HFF-Myc (cell line): ENCODE data around the gene NABP1.
A peak's percentile ranks its signal among the peaks of the same experiment; 100 is the strongest.

ENCODE experiments used
- DNase-seq: peaks from one replicate; pipeline ENCODE4 v3.0.0-alpha.2; 2011; ENCODE audit warnings: low read depth; ENCODE audit errors: extremely low read depth
- H3K4me3 ChIP-seq: replicated peaks from 2 replicates; pipeline ENCODE4 v1.5.1; 2011; ENCODE audit warnings: low read depth, mild to moderate bottlenecking, control low read depth, low read length
- TF ChIP-seq, protein P1 (sequence below): IDR thresholded peaks from 2 replicates; pipeline ENCODE4 v1.5.1; 2012; ENCODE audit warnings: mild to moderate bottlenecking, low read depth, low read length, control low read depth; ENCODE audit errors: missing control alignments

NABP1 gene, protein sequence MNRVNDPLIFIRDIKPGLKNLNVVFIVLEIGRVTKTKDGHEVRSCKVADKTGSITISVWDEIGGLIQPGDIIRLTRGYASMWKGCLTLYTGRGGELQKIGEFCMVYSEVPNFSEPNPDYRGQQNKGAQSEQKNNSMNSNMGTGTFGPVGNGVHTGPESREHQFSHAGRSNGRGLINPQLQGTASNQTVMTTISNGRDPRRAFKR

DNA sequence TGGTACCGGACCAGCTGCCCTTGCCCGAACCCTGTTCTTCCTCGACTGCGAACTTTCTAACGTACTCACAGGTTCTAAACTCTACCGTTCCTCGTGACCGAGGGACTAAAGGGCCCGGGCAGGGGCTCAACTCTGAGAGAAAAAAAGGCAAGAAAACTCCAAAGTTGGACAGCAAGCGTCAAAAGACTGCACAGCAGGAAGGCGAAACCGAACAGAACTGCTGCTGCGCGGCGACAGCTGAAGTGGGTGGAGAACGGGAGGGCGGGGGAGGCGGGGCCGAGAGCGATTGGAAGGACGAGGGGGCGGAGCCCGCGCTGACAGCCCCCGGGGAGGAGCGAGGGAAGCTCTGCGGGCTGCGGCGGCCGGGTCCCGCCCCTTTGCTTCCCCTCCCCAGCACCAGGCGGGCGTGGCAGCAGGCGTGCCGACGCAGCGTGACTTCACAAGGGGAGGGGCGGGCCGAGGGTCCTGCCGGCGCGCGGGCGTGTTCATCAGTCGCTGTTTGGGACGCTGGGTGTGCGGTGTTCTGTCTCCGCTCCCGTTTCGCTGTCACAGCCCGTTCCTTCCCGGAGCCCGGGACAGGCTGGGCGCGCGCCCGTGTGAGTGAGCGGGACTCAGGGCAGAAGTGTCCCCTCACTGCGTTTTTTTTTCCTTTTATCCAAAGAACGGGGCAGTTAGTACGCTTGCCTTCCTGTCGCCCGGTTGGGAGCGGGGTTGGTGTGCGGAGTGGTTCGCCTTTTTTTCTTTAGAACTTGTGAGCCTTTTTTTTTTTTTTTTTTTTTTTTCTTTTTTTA, at the start of gene NABP1:
TSS of gene NABP1 (plus strand) at position 491 of the 791 bp plus-strand sequence. CDS start 479 bp downstream, outside the sequence.
- TF ChIP-seq, protein P1, sequence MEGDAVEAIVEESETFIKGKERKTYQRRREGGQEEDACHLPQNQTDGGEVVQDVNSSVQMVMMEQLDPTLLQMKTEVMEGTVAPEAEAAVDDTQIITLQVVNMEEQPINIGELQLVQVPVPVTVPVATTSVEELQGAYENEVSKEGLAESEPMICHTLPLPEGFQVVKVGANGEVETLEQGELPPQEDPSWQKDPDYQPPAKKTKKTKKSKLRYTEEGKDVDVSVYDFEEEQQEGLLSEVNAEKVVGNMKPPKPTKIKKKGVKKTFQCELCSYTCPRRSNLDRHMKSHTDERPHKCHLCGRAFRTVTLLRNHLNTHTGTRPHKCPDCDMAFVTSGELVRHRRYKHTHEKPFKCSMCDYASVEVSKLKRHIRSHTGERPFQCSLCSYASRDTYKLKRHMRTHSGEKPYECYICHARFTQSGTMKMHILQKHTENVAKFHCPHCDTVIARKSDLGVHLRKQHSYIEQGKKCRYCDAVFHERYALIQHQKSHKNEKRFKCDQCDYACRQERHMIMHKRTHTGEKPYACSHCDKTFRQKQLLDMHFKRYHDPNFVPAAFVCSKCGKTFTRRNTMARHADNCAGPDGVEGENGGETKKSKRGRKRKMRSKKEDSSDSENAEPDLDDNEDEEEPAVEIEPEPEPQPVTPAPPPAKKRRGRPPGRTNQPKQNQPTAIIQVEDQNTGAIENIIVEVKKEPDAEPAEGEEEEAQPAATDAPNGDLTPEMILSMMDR, result no peak
- H3K4me3 ChIP-seq, result peak within 1 kb of the TSS; percentile 67
- DNase-seq, result peak; percentile 78

DNA sequence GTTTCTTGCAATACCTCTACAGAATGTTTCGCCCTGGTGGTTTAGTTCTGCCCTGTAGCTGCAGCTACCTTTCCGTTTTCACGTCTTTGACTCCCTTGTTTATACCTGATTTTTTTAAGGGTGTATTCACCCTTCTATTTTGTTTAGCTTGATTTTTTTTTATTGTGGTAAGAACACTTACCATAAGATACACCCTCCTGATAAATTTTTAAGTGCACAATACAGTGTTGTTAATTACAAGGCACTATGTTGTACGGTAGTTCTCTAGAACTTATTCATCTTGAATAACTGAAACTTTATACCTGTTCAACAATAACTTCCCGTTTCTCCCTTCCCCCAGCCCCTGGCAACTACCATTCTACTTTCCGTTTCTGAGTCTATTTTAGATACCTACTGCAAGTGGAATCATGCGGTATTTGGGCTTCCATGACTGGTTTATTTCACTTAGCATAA, 48.9 kb upstream of the NABP1 start:
- no peak for DNase-seq
- TF ChIP-seq, protein P1, result no peak
- no peak overlapping the region for H3K4me3 ChIP-seq

DNA sequence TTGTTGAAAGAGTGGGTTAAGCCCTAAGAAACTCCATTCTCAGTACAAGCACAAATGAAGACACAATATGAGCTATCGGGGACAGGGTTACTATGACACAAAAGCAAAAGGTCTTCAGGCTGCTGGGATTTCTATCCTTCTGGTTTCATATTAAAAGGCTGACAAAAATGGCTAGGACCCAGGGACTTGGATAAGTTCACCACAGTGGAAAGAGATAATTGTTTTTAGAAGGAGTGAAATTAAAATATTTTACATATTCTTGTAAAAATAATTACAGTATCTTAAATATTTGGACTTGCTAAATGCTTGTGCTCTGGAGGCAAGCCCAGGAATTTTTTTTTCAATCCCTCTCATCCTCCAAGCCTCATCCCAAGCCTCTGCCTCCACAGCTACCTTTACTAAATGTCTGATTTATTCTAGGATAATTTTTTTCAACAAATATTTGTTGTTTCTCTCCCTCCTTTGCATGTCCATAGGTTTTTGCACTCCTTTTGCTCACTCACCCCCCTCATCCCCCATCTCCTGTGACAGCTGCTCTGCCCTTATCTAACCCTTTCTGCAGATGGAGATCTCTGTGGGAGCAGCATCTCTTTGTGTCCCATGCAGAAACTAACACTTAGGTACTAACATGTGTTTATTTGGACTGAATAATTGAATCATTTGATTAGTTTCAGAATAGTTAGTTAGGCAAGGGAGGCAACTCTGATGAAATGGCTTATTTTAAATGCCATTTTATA, 47.8 kb upstream of the NABP1 start:
- TF ChIP-seq, protein P1, result no peak
- no peak overlapping the region for H3K4me3 ChIP-seq

DNA sequence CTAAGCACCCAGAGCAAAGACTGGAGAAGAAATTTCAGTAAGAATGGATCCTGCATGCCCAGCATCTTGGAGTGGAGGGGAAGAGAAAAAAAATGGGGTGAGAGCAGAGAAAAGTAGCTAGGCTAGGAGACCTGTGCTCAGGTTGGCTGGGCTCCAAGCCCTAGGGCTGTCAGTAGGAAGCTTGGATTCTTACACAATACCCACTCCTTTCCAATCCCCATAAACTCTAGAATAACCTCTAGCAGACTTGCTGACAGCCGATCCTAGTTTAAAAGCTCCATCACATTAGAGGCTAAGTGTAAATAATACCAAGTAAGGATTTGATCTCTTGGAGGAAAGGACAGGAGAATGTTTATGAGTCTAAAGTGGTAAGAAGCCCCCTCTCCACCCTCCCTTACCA, 46.2 kb upstream of the NABP1 start:
- no peak overlapping the region for H3K4me3 ChIP-seq
- no peak for DNase-seq
- TF ChIP-seq, protein P1, result no peak

More for the DNA sequence above, 47.8 kb upstream of the NABP1 start:
- no peak for DNase-seq

DNA sequence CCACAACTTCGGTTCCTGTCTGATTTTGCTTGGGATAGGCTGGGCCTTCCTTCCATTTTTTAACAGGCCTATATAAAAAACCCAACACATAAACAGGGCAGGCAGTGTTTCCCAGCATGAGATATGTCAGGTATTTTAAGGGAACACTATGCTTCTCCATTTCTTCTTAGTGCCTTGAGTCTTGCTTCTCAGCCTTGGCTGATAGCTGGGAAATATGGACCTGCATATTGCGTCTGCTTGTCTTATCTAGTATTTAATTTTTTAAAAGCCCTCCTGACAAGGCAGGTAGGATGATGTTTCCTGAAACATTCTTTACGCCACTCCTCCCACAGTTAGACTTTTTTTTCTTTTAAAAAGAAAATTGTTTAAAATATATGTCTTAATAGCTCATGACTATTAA, 45.5 kb upstream of the NABP1 start:
- TF ChIP-seq, protein P1, result no peak
- no peak overlapping the region for H3K4me3 ChIP-seq
- no peak for DNase-seq

DNA sequence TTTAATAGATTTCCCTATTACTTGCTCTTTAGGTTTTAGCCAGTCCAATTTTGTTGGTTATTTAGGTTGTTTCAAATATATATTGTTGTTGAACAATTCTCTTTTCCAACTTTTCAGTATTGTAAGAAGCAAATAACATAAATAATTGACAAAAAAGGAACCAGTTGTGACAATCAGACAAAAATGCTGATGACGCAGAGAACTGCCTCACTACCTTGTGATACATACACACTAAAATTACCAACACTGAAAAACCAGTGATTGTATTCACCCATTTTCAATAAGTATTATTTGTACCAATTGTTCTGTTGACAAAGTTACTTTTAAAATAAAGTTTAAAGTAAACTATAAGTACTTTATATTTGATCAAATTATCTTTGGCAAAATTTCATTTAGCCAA, 43.1 kb upstream of the NABP1 start:
- no peak for DNase-seq
- H3K4me3 ChIP-seq, result no peak overlapping the region
- TF ChIP-seq, protein P1, result no peak
